Natural killer cell (primary cell): ENCODE results near the gene TOGARAM1. TPM values are rescaled to one million over a fixed set of nuclear protein-coding genes. Genes with fewer than 3 reads are reported as not detected.

Experiments used
- ATAC-seq, 3 donors: fragments of 150-1000 bp in 2 of 3; fragments of 200-7000 bp in 1 of 3; cut with Tn5 transposase; 1 replicate in 1 of 3; 2 replicates in 2 of 3; pipeline ENCODE4 v1.10.0; 2021; ENCODE audit warnings: mild to moderate bottlenecking in 2 of 3, moderate library complexity in 2 of 3
- DNase-seq, 2 donors: peaks; one replicate each; pipeline versions ENCODE4 v3.0.0 to v3.0.0-alpha.2; 2013 to 2021; ENCODE audit warnings: mixed read lengths in 1 of 2
- H3K27ac ChIP-seq: one replicate; pipeline ENCODE4 v1.5.1; 2013; ENCODE audit warnings: mild to moderate bottlenecking, low read length
- H3K27me3 ChIP-seq: one replicate; pipeline ENCODE4 v1.6.1; 2013; ENCODE audit warnings: low read length; ENCODE audit not compliant: control insufficient read depth, insufficient read depth
- H3K36me3 ChIP-seq: one replicate; pipeline ENCODE4 v1.6.1; 2013; ENCODE audit warnings: low read length; ENCODE audit not compliant: control insufficient read depth, insufficient read depth
- H3K4me1 ChIP-seq: one replicate; pipeline ENCODE4 v1.6.1; 2013; ENCODE audit warnings: low read length; ENCODE audit not compliant: control insufficient read depth, insufficient read depth
- H3K4me3 ChIP-seq: one replicate; pipeline ENCODE4 v1.5.1; 2013; ENCODE audit warnings: low read length
- H3K9me3 ChIP-seq: one replicate; pipeline ENCODE4 v1.6.1; 2013; ENCODE audit warnings: low read length; ENCODE audit not compliant: control insufficient read depth, insufficient read depth
- H3K27ac Mint-ChIP-seq, 2 donors: one replicate each; pipeline ENCODE4 v1.8.0; 2022; ENCODE audit warnings: mild to moderate bottlenecking in 2 of 2, mixed read lengths in 2 of 2, moderate library complexity in 1 of 2
- H3K27me3 Mint-ChIP-seq, 2 donors: one replicate each; pipeline ENCODE4 v1.8.0; 2022; ENCODE audit warnings: low read depth in 2 of 2, mixed read lengths in 2 of 2
- H3K36me3 Mint-ChIP-seq: one replicate; pipeline ENCODE4 v1.8.0; 2022; ENCODE audit warnings: mixed read lengths
- H3K4me1 Mint-ChIP-seq, 2 donors: one replicate each; pipeline ENCODE4 v1.8.0; 2022; ENCODE audit warnings: mixed read lengths in 2 of 2
- H3K4me3 Mint-ChIP-seq: one replicate; pipeline ENCODE4 v1.8.0; 2022; ENCODE audit warnings: mild to moderate bottlenecking, moderate library complexity, mixed read lengths
- H3K9me3 Mint-ChIP-seq, 2 donors: one replicate each; pipeline ENCODE4 v1.8.0; 2022; ENCODE audit warnings: mixed read lengths in 2 of 2
- CTCF ChIP-seq: fragments of 200-600 bp; IDR thresholded peaks from one replicate; pipeline ENCODE4 v1.8.0; 2022; ENCODE audit warnings: antibody characterized with exemption
- WGBS: methylation state at CpG from one replicate; pipeline ENCODE4 v1.1.7; 2013; ENCODE audit warnings: missing lambda C conversion rate; ENCODE audit not compliant: insufficient coverage; 5-methylcytosine and 5-hydroxymethylcytosine counted together
- intact Hi-C: fragments of 100-400 bp; cut with micrococcal nuclease; formaldehyde crosslinking; loops from one replicate; pipeline ENCODE4 v1.14.2; 2022
- total RNA-seq, 4 donors: library from RNA; stranded (reverse); fragments of 120-200 nt in 1 of 4; gene quantifications; one replicate each; pipeline versions ENCODE4 v1.2.3 to v1.2.4, GENCODE V29; 2013 to 2022

The TOGARAM1 gene
- total RNA-seq, 3 donors from 2014 or later (not counting 1 experiment from before 2014, with no cell fraction given), result 17.4 to 21.4 (median 19.6) TPM

DNA sequence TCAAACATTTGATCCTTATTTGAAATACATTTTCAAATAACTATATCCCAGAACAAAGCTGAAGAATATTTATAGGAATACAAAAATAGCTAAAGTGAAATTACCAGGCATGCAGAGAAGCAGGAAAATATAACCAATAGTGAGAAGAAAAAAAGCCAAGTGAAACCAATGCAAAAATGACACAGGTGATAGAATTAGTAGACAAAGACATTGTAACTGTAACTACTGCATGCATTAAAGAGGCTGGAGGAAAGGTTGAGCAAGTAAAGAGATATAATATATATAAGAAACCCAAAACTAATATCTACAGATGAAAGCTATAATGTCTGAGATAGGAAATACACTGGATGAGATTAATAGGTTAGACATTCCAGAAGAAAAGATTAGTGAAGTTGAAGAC, 72.7 kb downstream of the TOGARAM1 start:
- no peak for TF ChIP-seq CTCF
- no peak overlapping the region for H3K4me3 Mint-ChIP-seq
- Histone ChIP-seq H3K27me3 (no peaks in the 10 kb centered on the region), H3K4me3 (no peak overlapping the region), H3K36me3 (peaks cover 20% of the 10 kb centered on the region), H3K9me3 (no peaks in the 10 kb centered on the region), H3K4me1 (no peaks in the 10 kb centered on the region), H3K27ac (no peak overlapping the region)
- no peak overlapping the region for H3K27ac Mint-ChIP-seq
- H3K9me3 Mint-ChIP-seq, result no peaks in the 10 kb centered on the region
- no peaks in the 10 kb centered on the region for H3K36me3 Mint-ChIP-seq
- ATAC-seq (no peak), DNase-seq (no peak)
- intact Hi-C loops, result no loop called here
- H3K4me1 Mint-ChIP-seq, result no peaks in the 10 kb centered on the region
- H3K27me3 Mint-ChIP-seq, result no peaks in the 10 kb centered on the region

DNA sequence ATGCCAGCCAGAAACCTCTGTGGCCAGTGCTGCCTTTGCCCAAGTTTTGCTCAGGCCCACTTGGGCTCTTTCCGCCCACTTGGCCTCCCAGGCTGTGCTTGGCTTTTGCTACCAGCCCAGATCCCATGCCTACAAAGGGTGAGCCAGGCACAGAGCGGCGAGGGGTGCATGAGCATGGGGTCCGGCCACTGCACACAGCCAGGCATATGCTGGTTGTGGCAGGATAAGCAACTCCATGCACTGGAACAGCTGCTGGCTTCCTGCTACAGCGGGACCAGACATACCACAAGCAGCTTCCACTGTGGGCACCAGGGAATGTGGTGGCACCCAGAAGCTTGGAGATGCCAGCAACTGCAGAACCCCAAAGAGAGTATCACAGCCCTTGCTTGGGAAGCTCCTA, 76.3 kb downstream of the TOGARAM1 start:
- Histone ChIP-seq H3K27me3 (no peaks in the 10 kb centered on the region), H3K4me1 (no peaks in the 10 kb centered on the region), H3K27ac (no peak overlapping the region), H3K4me3 (no peak overlapping the region), H3K9me3 (no peaks in the 10 kb centered on the region), H3K36me3 (peaks cover 15% of the 10 kb centered on the region)
- TF ChIP-seq CTCF, result no peak
- 99% methylated on average over 5 of the region's 5 CpGs for WGBS
- no peak for DNase-seq
- ATAC-seq, result no peak
- Mint-ChIP-seq H3K27me3 (no peaks in the 10 kb centered on the region), H3K27ac (no peak overlapping the region), H3K36me3 (no peaks in the 10 kb centered on the region), H3K9me3 (no peaks in the 10 kb centered on the region), H3K4me3 (no peak overlapping the region), H3K4me1 (no peaks in the 10 kb centered on the region)
- intact Hi-C loops, result no loop called here

GRCh38 chr14:45038865-45039264, 76.9 kb downstream of the TOGARAM1 start:
- Mint-ChIP-seq H3K4me3 (no peak overlapping the region), H3K9me3 (no peaks in the 10 kb centered on the region), H3K4me1 (no peaks in the 10 kb centered on the region), H3K27me3 (no peaks in the 10 kb centered on the region), H3K27ac (no peak overlapping the region), H3K36me3 (no peaks in the 10 kb centered on the region)
- peaks cover 14% of the 10 kb centered on the region for H3K36me3 ChIP-seq
- H3K4me3 ChIP-seq, result no peak overlapping the region
- H3K9me3 ChIP-seq, result no peaks in the 10 kb centered on the region
- no peak overlapping the region for H3K27ac ChIP-seq
- intact Hi-C loops, result no loop called here
- DNase-seq (no peak), ATAC-seq (no peak)
- TF ChIP-seq CTCF, result no peak
- 94% methylated on average over 5 of the region's 5 CpGs for WGBS
- H3K27me3 ChIP-seq, result no peaks in the 10 kb centered on the region
- no peaks in the 10 kb centered on the region for H3K4me1 ChIP-seq

DNA sequence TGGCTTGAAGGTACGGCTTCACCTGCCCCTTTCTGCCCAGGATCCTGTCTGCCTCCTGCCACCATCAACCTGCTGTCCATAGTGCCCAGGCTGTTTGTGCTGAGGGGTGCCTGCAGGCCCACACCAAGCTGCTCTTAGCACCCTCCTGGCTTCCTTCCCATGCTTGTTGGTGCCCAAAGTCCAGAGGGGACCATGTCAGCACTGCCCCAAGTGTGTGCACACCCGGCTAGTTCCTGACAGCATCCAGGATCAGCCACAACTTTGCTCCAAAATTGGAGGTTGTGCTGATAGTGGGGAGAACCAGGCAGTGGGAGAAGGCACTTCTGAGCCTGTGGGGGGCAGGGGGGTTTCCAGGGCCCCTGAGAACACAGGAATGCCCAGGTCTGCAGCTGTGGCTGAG, 77.4 kb downstream of the TOGARAM1 start:
- H3K27ac Mint-ChIP-seq, result no peak overlapping the region
- 100% methylated on average over 2 of the region's 2 CpGs for WGBS
- no peak overlapping the region for H3K27ac ChIP-seq
- no peaks in the 10 kb centered on the region for H3K9me3 ChIP-seq
- H3K4me1 Mint-ChIP-seq, result no peaks in the 10 kb centered on the region
- intact Hi-C loops, result no loop called here
- H3K9me3 Mint-ChIP-seq, result no peaks in the 10 kb centered on the region
- no peak overlapping the region for H3K4me3 Mint-ChIP-seq
- peaks cover 14% of the 10 kb centered on the region for H3K36me3 ChIP-seq
- no peaks in the 10 kb centered on the region for H3K36me3 Mint-ChIP-seq
- no peak for TF ChIP-seq CTCF
- H3K4me3 ChIP-seq, result no peak overlapping the region
- H3K27me3 ChIP-seq, result no peaks in the 10 kb centered on the region
- H3K4me1 ChIP-seq, result no peaks in the 10 kb centered on the region
- H3K27me3 Mint-ChIP-seq, result no peaks in the 10 kb centered on the region
- no peak for ATAC-seq
- no peak for DNase-seq
